Activated CD4-positive, alpha-beta T cell treated with anti-CD3 and anti-CD28 coated beads, Interleukin-2, amount 50 U/mL, for 1 hour (primary cell): ENCODE measurements around the gene NFKBIA.
"Not testable (repeated sequence)": the region's sequence is repeated elsewhere in the genome, so short reads cannot be mapped to it uniquely, and the experiment has no call there.

Source experiments
- DNase-seq: peaks from one replicate; pipeline ENCODE4 v3.0.0-alpha.2; 2020

NFKBIA gene

GRCh38 chr14:35404449-35405303, at the start of gene NFKBIA:
Gene NFKBIA (minus strand): TSS chr14:35404749. CDS start chr14:35404644, 105 bp downstream.
- peak; percentile 95 for DNase-seq

- no peak for DNase-seq
These were observed 41.9 kb upstream of the NFKBIA start for GRCh38 chr14:35446450-35446849.

- no peak for DNase-seq
These were observed 39.6 kb upstream of the NFKBIA start for GRCh38 chr14:35444104-35444503.

GRCh38 chr14:35441160-35441559, 36.6 kb upstream of the NFKBIA start:
- no peak for DNase-seq

- no peak for DNase-seq
These were observed 34.6 kb upstream of the NFKBIA start for GRCh38 chr14:35438910-35439713.

- DNase-seq: not testable (repeated sequence)
These were observed 33.9 kb upstream of the NFKBIA start for GRCh38 chr14:35438492-35438891.

- no peak for DNase-seq
These were observed 30.6 kb upstream of the NFKBIA start for GRCh38 chr14:35435177-35435576.

GRCh38 chr14:35433826-35434225, 29.3 kb upstream of the NFKBIA start:
- no peak for DNase-seq

- no peak for DNase-seq
These were observed 26.1 kb upstream of the NFKBIA start for GRCh38 chr14:35430459-35431199.

GRCh38 chr14:35429951-35430350, 25.4 kb upstream of the NFKBIA start:
- DNase-seq: no peak

- DNase-seq: no peak
These were observed 21.3 kb upstream of the NFKBIA start for GRCh38 chr14:35425850-35426249.

- no peak for DNase-seq
These were observed 19.1 kb upstream of the NFKBIA start for GRCh38 chr14:35423621-35424020.

GRCh38 chr14:35420036-35420811, 15.7 kb upstream of the NFKBIA start:
- no peak for DNase-seq

- no peak for DNase-seq
These were observed 14.9 kb upstream of the NFKBIA start for GRCh38 chr14:35419429-35419841.

GRCh38 chr14:35418093-35418492, 13.5 kb upstream of the NFKBIA start:
- no peak for DNase-seq

- peak; percentile 59 for DNase-seq
These were observed 11.7 kb upstream of the NFKBIA start for GRCh38 chr14:35416108-35416750.

- DNase-seq: no peak
These were observed 9.8 kb upstream of the NFKBIA start for GRCh38 chr14:35414365-35414764.

- DNase-seq: no peak
These were observed 7.9 kb upstream of the NFKBIA start for GRCh38 chr14:35412272-35413056.

GRCh38 chr14:35410858-35411257, 6.3 kb upstream of the NFKBIA start:
- DNase-seq: no peak

GRCh38 chr14:35409595-35409994, 5.0 kb upstream of the NFKBIA start:
- no peak for DNase-seq

- DNase-seq: no peak
These were observed 3.5 kb upstream of the NFKBIA start for GRCh38 chr14:35408026-35408425.
